ENCODE measurements around the gene FXYD3.
"Not testable (repeated sequence)": the region's sequence is repeated elsewhere in the genome, so short reads cannot be mapped to it uniquely, and the experiment has no call there.

FXYD3 gene

DNA sequence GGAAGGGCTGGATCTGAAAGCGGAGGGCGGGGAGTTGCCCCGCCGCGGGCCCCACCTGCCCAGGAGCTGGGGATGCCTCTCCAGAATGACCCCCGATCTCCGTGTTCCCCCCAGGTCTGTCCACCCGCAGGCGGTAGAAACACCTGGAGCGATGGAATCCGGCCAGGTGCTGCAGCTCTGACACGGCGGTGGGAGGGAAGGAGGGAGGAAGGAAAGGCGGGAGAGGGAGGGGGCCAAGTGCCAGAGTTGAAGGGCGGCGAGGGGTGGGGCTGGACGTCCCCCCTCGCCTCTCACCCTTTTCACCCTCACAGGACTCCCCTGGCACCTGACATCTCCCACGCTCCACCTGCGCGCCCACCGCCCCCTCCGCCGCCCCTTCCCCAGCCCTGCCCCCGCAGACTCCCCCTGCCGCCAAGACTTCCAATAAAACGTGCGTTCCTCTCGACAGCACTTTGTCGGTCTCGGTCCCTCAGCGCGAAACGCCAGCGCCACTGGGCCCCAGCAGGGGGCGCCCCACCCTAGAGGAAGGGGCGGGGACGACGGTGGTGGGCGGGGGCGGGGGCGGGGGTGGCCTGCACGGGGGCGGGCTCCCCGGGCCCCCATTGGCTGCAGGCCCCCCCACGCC lies 27.1 kb downstream of the FXYD3 start:
- peak; percentile 68 for DNase-seq (ENCODE audit: low spot score)

DNA sequence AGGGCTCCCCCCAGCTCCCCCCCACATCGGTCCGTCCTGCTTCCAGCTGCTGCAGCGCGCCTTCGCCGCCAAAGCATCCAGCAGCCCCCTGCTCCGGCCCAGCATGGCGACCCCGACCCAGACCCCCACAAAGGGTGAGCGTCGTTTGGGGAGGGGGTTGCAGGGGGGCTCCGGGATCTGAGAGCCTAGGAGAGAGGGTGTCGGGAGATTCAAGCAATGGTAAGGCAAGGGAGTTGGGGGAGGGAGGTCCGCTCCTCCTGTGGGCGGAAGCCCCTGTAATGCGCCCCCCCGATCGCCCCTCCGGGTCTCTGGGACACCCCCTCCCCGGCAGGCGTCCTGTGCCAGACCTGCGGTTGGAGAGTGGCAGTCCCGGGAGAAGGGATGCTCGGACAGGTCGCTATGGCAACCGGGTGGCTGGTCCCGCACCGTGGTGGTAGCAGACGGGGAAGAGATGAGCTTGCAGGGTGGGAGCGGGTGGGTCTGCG lies 27.6 kb downstream of the FXYD3 start, which contains the start of gene FXYD7:
Gene FXYD7 (plus strand): TSS at position 25 of the 485 bp plus-strand sequence. CDS start 79 bp downstream, at position 104.
- DNase-seq (ENCODE audit: low spot score), result no peak

DNA sequence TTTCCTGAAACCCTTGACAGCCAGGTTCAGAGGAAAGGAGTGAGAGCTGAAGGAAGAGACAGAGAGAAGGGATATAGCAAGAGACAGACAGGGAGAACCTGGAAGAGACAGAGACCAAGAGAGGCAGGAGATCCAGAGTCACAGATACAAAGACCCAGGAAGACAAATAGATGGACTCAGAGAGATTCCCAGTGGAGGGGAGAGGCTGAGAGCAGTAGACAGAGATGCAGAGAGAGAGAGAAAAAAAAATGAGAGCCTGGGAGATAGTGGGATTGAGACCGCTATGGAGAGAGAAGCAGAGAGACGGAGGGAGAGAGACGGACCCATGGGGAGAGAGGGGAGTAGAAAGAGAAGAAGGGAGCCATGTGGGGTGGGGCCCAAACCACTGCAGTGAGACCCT lies 28.2 kb downstream of the FXYD3 start:
- DNase-seq (ENCODE audit: low spot score), result no peak

DNA sequence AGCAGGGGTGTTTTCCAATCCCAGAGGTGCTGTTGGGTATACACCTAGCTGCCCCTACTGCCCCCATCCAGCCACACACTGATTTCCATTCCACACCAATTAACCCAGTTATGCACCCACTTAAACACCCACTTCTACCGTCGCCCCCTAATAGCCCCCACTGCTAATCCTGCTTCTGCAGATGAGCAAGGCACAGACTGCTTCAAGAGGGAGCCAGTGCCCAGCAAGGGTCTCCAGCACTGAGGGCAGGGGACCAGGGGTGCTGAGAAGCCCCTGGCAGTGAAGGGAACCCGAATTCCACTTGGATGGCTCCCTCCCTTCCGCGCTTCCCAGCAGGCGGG lies 28.6 kb downstream of the FXYD3 start:
- DNase-seq (ENCODE audit: low spot score), result no peak

DNA sequence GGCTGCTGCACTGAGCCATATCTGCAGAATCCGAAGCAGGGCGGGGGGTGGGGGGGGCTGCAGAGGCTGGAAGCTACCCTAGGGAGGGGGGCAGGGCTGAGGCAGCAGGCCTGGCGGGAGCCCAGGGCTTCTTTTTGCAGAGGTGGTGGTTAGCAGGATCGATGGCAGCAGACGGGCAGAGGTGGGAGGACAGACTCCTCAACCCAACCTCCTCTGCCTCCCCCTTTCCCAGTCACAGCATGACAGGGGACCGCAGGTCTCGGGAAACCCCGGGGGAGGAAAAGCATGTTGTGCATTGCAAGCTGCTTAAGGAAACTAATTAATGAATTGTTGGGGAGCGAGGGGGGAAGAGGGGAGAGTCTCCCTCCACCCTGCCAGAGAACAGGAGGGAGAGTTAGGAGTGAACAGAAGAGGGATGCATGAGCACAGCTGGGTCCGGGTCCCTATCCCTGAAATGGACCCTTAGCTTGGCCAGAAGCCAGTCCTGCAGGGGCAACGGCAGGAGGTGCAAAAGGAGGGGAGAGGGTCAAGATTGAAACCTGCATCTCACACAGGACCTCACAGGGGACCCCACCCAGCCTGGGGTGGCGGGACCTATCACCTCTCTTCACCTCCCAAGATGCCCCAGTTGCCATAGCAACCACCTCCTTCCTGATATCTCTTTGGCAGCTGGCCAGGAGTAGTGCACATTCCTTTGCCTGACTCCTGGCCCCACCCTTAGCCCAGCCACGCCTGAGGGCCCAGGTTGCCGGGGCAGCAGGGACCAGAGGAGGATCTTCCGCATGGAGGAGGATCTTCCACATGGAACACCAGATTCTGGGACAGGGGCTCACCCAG lies 29.2 kb downstream of the FXYD3 start:
- DNase-seq (ENCODE audit: low spot score), result no peak

DNA sequence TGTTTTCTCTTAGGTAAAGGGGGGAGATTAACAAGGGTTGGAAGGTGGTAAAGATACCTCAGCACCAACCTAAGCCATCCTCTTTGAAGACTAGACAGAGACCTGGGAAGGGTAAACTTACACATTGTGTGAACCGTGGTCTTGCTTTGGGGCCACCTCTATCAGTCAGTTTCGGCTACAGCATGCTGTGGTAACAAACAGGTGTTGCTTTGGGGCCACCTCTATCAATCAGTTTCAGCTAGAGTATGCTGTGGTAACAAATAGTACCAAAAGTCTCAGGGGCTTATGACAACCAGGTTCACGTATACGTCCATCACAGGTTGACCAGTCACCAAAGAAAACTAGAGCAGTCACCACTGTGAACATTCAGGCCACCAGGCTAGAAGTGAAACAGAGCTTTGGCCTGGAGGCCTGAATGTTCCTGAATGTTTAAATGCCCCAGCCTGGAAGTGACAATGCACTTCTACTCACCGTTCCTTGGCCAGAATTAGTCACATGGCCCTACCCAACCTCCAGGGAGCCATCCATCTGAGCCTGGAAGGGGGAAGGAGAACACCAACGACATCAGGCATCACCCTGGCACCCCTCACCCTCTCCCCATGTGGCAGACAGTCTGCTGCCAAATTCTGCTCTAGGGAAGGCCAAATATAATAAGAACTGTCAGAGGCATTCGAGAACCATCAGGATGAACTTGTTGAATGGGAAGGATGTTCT lies 31.3 kb downstream of the FXYD3 start:
- DNase-seq (ENCODE audit: low spot score), result no peak

DNA sequence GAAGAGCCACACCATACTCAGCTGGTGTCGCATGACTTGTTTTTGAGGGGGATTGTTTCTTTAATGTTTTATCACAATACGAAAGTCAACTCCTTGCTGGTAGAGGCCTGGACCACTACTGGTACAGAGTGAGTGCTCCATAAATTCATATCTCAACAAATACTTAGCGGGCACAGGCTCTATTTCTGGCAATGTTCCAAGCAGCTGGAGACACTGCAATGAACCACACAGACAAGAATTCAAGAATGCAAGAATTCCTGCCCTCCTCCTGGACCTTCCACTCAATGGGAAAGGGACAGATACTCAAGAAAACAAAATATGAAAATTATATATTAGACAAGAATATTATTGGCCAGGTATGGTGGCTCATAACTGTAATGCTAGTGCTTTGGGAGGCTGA lies 33.8 kb downstream of the FXYD3 start:
- DNase-seq (ENCODE audit: low spot score), result no peak

DNA sequence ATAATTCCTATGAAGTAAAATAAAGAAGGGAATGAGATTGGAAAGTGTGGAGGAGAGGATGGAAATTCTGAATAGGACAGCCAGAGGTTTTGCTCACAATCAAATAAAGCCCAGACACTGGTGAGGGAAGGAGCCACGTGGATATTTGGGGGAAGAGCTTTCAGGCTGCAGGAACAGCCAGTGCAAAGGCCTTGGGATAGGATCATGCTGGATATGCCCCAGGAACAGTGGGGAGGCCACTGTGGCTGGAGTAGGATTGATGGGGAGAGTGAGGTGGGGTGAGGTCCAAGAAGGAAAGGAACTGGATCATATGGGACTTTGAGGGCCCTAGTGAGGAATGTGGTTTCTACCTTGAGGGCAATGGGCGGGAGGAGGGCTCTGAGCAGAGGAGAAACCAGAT lies 34.8 kb downstream of the FXYD3 start:
- DNase-seq (ENCODE audit: low spot score), result no peak

DNA sequence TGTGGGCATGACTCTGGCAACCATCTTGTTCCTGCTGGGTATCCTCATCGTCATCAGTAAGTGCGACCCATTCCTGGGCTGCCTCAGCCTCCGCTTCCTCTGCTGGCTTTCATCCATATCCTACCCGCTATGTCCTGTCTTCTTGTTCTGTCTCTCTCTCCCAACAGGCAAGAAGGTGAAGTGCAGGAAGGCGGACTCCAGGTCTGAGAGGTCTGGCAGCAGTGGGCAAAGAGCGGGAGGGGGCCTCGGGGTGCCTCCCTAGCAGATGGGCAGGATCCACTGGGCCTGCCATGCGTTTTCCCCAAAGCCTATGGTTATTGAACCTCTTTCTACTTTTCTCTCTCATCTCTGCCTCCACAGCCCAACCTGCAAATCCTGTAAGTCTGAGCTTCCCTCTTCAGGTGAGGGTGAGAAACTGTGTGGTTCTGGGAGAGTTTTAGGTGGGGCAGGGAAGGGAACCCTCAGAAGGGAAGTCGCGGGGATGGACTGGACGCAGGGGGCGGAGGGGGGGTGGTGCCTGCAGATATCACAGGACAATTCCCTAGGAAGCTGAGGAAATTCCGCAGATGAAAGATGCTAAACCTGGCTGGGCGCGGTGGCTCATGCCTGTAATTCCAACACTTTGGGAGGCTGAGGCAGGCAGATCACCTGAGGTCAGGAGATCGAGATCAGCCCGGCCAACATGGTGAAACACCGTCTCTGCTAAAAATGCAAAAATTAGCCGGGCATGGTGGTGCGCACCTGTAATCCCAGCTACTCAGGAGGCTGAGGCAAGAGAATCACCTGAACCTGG lies 35.8 kb downstream of the FXYD3 start:
- no peak for DNase-seq (ENCODE audit: low spot score)

DNA sequence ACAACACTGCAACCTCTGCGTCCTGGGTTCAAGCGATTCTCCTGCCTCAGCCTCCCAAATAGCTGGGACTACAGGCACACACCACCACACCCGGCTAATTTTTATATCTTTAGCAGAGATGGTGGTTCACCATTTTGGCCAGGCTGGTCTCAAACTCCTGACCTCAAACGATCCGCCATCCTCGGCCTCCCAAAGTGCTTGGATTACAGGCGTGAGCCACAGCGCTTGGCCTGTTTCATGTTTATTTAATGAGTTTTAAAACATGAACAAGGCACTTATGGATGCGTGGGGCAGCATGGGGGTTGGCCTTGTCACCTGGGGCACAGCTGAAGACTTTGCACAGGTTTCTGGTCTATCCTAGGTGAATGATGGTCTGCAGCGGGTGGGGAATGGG lies 37.5 kb downstream of the FXYD3 start:
- DNase-seq (ENCODE audit: low spot score), result not testable (repeated sequence)

DNA sequence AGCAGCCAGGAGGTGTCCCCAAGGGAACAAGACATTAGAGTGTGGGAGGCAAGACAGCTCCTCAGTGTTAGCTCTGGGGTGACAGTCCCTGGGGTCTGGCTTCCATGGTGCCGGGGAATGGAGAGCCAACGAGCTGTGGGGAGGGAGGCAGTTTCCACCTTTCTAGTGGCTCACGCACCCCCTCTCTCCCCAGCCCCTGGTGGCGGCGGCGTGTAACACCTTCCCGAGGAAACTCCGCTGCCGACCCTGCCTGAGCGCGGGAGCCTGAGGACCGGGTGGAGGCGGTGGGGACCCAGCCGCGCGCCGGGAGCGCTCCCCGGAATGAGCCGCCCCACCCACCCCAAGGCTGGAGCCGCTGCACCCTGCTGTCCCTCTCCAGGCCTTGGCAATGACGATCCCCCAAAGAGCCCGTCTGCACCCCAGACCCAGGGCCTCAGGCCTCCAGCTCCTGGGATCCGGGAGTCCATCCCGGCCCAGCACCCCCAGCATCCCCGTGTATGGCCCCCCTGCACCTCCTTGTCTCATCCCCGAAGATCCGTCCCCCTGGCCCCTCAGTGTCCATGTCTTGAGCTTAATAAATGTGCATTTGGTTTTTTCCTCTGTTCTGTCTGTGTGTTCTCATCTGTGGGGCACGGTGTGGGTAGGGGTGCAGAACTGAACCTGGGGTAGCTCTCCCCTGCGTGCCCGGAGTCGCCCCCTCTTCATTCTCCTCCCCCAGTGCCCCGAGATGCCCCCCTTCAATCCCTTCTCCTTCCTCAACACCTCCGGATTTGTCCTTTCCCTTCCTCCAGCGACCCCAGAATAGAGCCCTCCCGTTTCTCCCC lies 38.3 kb downstream of the FXYD3 start:
- peak; percentile 81 for DNase-seq (ENCODE audit: low spot score)

DNA sequence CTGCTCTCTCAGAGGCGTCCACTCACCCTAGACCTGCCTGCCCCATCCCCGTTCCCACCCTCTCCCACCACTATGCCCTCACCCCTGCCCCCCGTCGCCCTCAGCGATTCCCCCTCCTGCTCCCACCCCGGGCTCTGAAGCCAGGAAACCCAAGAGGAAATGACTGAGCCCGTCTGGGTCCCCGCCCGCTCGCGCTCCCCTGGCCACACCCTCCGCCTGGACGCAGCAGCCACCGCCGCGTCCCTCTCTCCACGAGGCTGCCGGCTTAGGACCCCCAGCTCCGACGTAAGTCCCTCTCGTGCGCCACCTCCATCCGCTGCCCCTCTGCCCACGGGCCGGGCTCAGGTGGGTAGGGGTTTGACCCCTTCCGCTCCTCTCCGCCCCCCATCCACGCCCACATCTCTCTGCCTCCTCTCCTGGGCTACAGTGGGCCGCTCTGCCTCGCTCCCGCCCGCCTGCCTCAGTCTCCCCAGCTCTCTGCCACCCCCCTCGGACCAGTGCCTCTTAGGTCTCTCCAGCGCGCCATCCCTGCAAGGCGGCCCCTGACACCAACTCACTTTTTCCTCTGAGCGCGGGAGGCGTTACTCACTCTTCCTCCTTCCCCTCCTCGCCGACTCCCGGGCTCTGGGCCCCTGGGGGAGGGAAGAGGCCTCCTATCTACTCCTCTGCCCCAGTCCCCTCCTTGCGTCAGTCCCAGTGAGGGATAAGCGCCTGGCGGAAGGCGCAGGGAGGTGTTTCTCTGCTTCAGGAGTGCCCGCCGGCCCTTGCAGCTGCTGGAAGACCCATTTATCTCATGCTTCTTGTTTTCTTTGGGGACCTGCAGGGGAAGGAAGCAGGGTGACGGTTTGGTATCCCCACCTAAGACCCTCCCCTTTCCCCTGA lies 39.1 kb downstream of the FXYD3 start, which contains the start of gene FXYD5:
Gene FXYD5 (plus strand): TSS at position 211 of the 882 bp plus-strand sequence. CDS start 816 bp downstream, outside the sequence.
- peak; percentile 88 for DNase-seq (ENCODE audit: low spot score)

DNA sequence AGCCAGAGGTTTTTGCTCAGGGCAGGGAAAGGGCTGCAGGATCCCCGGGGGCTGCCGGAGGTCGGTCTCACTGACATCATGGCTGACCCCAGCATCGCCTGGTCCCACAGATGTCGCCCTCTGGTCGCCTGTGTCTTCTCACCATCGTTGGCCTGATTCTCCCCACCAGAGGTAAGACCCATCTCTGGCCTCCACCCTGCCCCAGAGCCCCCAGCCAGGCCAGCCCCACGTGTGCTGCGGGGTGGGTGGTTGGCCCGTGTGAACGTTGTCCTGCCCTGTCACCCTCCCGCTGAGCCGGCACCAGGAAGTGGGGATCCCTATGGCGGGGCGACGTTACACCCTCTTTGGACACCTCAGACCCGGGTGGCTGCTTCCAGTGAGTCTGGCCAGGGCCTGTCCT lies 39.8 kb downstream of the FXYD3 start:
- DNase-seq (ENCODE audit: low spot score), result no peak

DNA sequence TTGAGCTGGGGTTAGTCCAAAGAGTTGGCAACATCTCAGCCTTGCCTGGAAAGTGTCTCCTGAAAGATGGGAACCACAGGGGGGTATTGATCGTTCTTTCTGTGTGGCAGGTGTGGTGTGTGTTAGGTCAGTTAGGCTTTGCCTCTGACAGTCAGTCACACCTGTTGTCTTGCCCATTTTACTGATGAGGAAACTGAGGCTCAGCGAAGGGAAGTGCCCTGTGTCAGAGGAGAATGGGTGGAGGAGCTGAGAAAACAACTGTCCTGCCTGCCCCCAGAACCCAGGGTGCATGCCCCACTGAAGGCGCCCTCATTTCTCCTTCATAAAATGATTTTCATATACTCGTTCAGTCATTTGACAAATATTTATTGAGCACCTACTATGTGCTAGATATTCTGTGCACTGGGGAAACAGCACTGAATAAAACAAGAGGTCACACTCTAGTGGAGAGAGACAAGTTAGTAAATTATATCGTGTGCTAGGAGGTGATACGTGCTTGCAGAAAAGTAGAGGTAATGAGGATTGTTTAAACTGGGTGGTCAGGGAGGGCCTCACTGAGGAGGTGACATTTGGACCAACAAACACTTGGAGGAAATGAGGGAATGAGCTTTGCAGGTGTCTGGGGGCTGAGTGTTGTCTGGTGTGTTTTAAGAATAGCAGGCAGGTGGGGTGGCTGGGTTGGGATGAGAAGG lies 40.5 kb downstream of the FXYD3 start:
- no peak for DNase-seq (ENCODE audit: low spot score)

DNA sequence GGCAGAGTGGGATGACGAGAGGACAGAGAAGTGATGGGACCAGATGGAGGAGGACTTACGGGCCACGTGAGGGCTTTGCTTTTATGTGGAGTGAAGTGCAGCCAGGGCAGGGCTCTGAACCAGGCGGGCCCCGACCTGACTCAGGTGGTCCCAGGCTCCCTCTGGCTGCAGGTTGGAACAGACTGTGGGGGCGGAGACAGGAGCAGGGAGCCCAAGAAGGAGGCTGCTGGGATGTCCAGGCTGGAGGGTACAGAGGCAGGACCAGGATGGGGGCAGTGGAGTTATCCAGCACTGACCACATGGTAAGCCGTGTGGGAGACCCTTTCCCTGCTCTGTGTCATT lies 41.0 kb downstream of the FXYD3 start:
- no peak for DNase-seq (ENCODE audit: low spot score)

DNA sequence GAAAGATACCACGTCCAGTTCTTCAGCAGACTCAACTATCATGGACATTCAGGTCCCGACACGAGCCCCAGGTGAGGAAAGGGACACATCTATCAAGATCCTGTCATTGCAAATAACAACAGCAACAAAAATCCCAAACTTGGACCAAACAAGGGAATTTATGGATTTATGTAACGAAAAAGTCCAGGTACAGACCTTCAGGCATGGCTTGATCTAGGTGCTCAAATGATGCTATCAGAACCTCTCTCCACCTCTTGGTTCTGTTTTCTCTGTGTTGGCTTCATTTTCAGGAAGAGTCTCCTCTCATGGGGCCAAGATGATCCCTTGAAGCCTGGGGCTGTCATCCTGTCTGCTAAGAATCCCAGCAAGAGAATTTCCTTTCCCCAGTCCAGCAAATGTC lies 41.8 kb downstream of the FXYD3 start:
- DNase-seq (ENCODE audit: low spot score), result no peak

DNA sequence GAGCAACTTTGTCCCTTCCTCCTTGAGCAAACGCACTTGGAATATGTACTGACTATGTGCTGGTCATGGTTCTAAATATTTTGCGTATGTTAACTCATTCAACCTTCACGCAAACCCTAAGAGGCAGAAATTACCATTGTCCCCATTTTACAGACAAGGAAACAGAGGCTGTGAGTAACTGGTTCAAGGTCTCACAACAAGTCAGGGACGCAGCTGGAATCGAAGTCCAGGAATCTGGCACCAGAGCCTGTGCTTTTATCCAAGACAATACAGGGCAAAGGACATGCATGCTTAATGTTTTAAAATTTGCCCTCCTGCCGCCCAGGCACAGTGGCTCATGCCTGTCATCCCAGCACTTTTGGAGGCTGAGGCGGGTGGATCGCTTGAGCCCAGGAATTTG lies 44.0 kb downstream of the FXYD3 start:
- DNase-seq (ENCODE audit: low spot score), result no peak

DNA sequence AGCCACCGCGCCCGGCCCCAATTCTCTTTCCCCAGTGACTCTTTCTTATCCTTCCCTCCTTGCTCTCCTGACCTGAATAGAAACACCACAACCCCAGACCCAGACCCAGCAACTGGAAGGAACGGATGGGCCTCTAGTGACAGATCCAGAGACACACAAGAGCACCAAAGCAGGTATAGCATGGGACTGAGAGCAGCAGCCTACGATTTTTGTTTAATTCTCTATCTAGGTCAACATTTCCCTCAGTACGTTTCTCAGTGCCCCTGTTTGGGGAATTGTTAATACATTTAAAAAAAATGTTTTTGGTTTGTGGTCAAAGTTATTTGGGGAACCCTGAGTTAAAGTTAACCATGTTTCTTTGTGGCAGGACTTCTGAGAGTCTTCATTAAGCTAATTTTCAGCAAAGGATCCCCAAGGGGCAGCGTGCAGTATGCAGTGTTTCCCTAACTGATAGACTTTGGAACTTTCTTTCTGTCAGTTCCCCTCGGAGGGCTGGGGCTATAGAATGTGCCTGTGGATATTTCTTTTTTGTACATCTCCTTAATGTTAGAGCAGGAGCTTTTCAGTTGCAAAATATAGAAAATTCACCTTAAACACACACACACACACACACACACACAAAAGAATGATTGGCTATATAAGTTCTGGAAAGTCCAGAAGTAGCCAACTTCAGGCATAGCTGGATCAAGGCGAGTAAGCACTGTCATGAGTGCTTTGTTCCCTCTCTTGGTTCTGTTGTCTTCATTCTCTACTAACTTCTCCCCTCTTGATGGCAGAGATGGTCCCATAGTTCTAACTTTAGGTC lies 45.2 kb downstream of the FXYD3 start:
- DNase-seq (ENCODE audit: low spot score), result no peak

DNA sequence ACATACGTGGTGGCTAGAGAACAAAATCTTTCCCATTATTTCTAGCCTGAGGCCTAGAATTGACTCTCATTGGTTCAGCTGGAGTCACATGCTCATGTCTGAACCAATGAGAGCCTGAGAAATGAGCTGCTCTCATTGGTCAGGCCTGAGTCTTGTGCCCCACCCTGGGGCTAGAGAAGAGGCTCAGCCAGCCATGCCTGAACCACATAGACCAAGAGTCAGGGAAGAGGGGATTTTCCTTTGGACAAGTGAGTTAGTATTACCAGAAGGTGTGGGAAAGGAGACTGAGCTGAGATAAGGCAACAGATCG lies 45.8 kb downstream of the FXYD3 start:
- no peak for DNase-seq (ENCODE audit: low spot score)

All from AG08396 (cell line).